HepG2 (cell line): ENCODE measurements around the gene CCDC38. TPM values are rescaled to one million over a fixed set of nuclear protein-coding genes. Genes with fewer than 3 reads are reported as not detected.

Source experiments
- ATAC-seq: fragments of 200-7000 bp; cut with Tn5 transposase; 3 replicates; pipeline ENCODE4 v1.9.1; 2020; ENCODE audit warnings: mild to moderate bottlenecking, moderate library complexity
- BruUV-seq: library from RNA; stranded (reverse); fragments of 400-500 nt; replicated peaks from 2 replicates; lab custom pipeline; 2021; lab: Mats Ljungman, UMichigan
- CTCF ChIA-PET: fragments of 300-600 bp; formaldehyde crosslinking; extraction: SDS; loops from one replicate; lab custom pipeline; 2021; ENCODE audit warnings: low total read pairs, inconsistent platforms, low intra/inter-chr PET ratio; lab: Yijun Ruan, JAX
- POLR2A ChIA-PET: fragments of 350-600 bp; sonication (Branson Sonifier 250); formaldehyde crosslinking; loops from one replicate; lab custom pipeline; 2020; ENCODE audit warnings: antibody characterized with exemption, inconsistent platforms; lab: Yijun Ruan, JAX
- DNase-seq: peaks from one replicate; pipeline ENCODE4 v3.0.0-alpha.2; 2015; ENCODE audit warnings: low spot score
- FAIRE-seq: peaks from 3 replicates; lab custom pipeline; 2011; peaks lifted over from hg19 to GRCh38; lab: Jason Lieb, UNC
- H2AFZ ChIP-seq: one replicate; pipeline ENCODE4 v1.6.1; 2011; ENCODE audit warnings: low read length, inconsistent platforms
- H3K27ac ChIP-seq: fragments of 300-600 bp; 3 replicates; pipeline ENCODE4 v1.8.0; 2011; ENCODE audit warnings: mixed run types, mild to moderate bottlenecking, mixed read lengths, low read length, inconsistent platforms; ENCODE audit not compliant: insufficient read depth; ENCODE audit errors: extremely low read length
- H3K27me3 ChIP-seq, 2 experiments: fragments of 200-600 bp in 1 of 2; 2 replicates in 1 of 2; 3 replicates in 1 of 2; pipeline versions ENCODE4 v1.6.0 to v1.8.0; 2011; ENCODE audit warnings: low read length in 2 of 2, mild to moderate bottlenecking in 2 of 2, moderate library complexity in 2 of 2, inconsistent platforms in 1 of 2; ENCODE audit not compliant: insufficient read depth in 2 of 2, control insufficient read depth in 1 of 2
- H3K36me3 ChIP-seq, 2 experiments: fragments of 200-600 bp in 1 of 2; replicated peaks in 1 of 2; 2 replicates in 1 of 2; 3 replicates in 1 of 2; pipeline versions ENCODE4 v1.5.1 to v1.8.0; 2011; ENCODE audit warnings: low read length in 2 of 2, inconsistent platforms in 1 of 2; ENCODE audit not compliant: insufficient read depth in 2 of 2, control insufficient read depth in 1 of 2
- H3K4me1 ChIP-seq: 2 replicates; pipeline ENCODE4 v1.5.1; 2012; ENCODE audit warnings: low read length, inconsistent platforms; ENCODE audit not compliant: insufficient read depth
- H3K4me2 ChIP-seq: 2 replicates; pipeline ENCODE4 v1.6.0; 2011; ENCODE audit warnings: low read depth, low read length, inconsistent platforms
- H3K4me3 ChIP-seq, 3 experiments: fragments of 200-600 bp in 1 of 3; sonication (generic), shearing (Covaris generic) in 1 of 3; replicated peaks in 1 of 3; 2 replicates each; pipeline ENCODE4 v1.5.1; 2011 to 2016; ENCODE audit warnings: low read length in 3 of 3, inconsistent platforms in 2 of 3, low read depth in 2 of 3, mild to moderate bottlenecking in 2 of 3, control low read depth in 1 of 3, mixed read lengths in 1 of 3; ENCODE audit not compliant: insufficient read depth in 1 of 3
- H3K79me2 ChIP-seq: one replicate; pipeline ENCODE4 v1.6.1; 2011; ENCODE audit warnings: low read length, inconsistent platforms; ENCODE audit not compliant: insufficient read depth
- H3K9ac ChIP-seq: 2 replicates; pipeline ENCODE4 v1.6.0; 2011; ENCODE audit warnings: mild to moderate bottlenecking, low read depth, low read length, inconsistent platforms; ENCODE audit not compliant: insufficient read depth
- H3K9me3 ChIP-seq: 2 replicates; pipeline ENCODE4 v1.5.1; 2012; ENCODE audit warnings: mild to moderate bottlenecking, low read length
- H4K20me1 ChIP-seq: 2 replicates; pipeline ENCODE4 v1.6.0; 2011; ENCODE audit warnings: inconsistent platforms, mild to moderate bottlenecking, low read length, moderate library complexity; ENCODE audit not compliant: insufficient read depth
- ARHGAP35 ChIP-seq: sonication (generic); formaldehyde crosslinking; IDR thresholded peaks from 2 replicates; pipeline ENCODE4 v1.9.0; 2022; ENCODE audit warnings: mild to moderate bottlenecking, inconsistent platforms, moderate library complexity, missing genetic modification reagents, borderline replicate concordance
- BHLHE40 ChIP-seq: IDR thresholded peaks from 2 replicates; pipeline ENCODE4 v1.6.1; 2011; ENCODE audit warnings: low read length, improper control_type of control experiment
- FLYWCH1 ChIP-seq: sonication (generic); formaldehyde crosslinking; IDR thresholded peaks from 2 replicates; pipeline ENCODE4 v1.8.1; 2023; ENCODE audit warnings: mild to moderate bottlenecking, missing genetic modification reagents
- FOXJ3 ChIP-seq: sonication (generic); formaldehyde crosslinking; IDR thresholded peaks from 2 replicates; pipeline ENCODE4 v1.4.0; 2020; ENCODE audit warnings: missing genetic modification reagents, mild to moderate bottlenecking, borderline replicate concordance
- GATA4 ChIP-seq: sonication (generic); IDR thresholded peaks from 2 replicates; pipeline ENCODE4 v1.6.1; 2016; ENCODE audit warnings: antibody characterized with exemption, low read depth, borderline replicate concordance
- HNF4A ChIP-seq: sonication (generic); formaldehyde crosslinking; IDR thresholded peaks from 2 replicates; pipeline ENCODE4 v1.4.0; 2020; ENCODE audit warnings: missing genetic modification reagents
- PCBP1 ChIP-seq: fragments of 200-400 bp; formaldehyde crosslinking; IDR thresholded peaks from 2 replicates; pipeline ENCODE4 v1.6.1; 2017; ENCODE audit warnings: mild to moderate bottlenecking, low read depth, low read length, borderline replicate concordance
- ZNF460 ChIP-seq: sonication (generic); formaldehyde crosslinking; IDR thresholded peaks from 2 replicates; pipeline ENCODE4 v1.5.1; 2020; ENCODE audit warnings: missing genetic modification reagents, mild to moderate bottlenecking, borderline replicate concordance
- ZNF562 ChIP-seq: sonication (generic); formaldehyde crosslinking; IDR thresholded peaks from 2 replicates; pipeline ENCODE4 v1.8.0; 2022; ENCODE audit warnings: missing genetic modification reagents, borderline replicate concordance
- ZNF670 ChIP-seq: sonication (generic); formaldehyde crosslinking; IDR thresholded peaks from 2 replicates; pipeline ENCODE4 v1.8.0; 2022; ENCODE audit warnings: mild to moderate bottlenecking, missing genetic modification reagents, borderline replicate concordance
- ZNF816 ChIP-seq: sonication (generic); formaldehyde crosslinking; IDR thresholded peaks from 2 replicates; pipeline ENCODE4 v1.8.0; 2022; ENCODE audit warnings: missing genetic modification reagents, mild to moderate bottlenecking, borderline replicate concordance
- WGBS: methylation state at CpG from one replicate; pipeline ENCODE4 v1.1.6; 2017; ENCODE audit warnings: low lambda C conversion rate; 5-methylcytosine and 5-hydroxymethylcytosine counted together
- in situ Hi-C: cut with HindIII; loops from 2 replicates; pipeline ENCODE4 v1.10.0; 2017; ENCODE audit warnings: low pct_unique_long_range_greater_than_20kb; ENCODE audit not compliant: extremely low pct_ligation_motif_present
- intact Hi-C: fragments of 100-400 bp; cut with micrococcal nuclease; formaldehyde crosslinking; loops from one replicate; pipeline ENCODE4 v1.10.0; 2022; ENCODE audit not compliant: unreplicated experiment
- polyA plus RNA-seq, 8 experiments: library from polyadenylated mRNA; depleted of rRNA in 3 of 8; stranded (reverse) in 7 of 8; unstranded in 1 of 8; fragments of >200 nt; fragmentation: Illumina TruSeq in 4 of 8; extraction: Trizol in 4 of 8; gene quantifications; 2 replicates each; pipeline versions ENCODE4 v1.2.1 to v1.2.3, GENCODE V29; 2011 to 2016; ENCODE audit warnings: low read depth in 4 of 8, missing spikeins in 1 of 8, mixed read lengths in 1 of 8; ENCODE audit not compliant: insufficient read depth in 1 of 8
- total RNA-seq, 5 experiments: library from RNA; depleted of rRNA; stranded (reverse); fragments of >200 nt; fragmentation: Illumina TruSeq; extraction: Trizol; gene quantifications; 2 replicates each; pipeline ENCODE4 v1.2.3, GENCODE V29; 2016; ENCODE audit warnings: low read depth in 1 of 5
- TF ChIP-seq, protein P1 (sequence below): sonication (generic); formaldehyde crosslinking; IDR thresholded peaks from 2 replicates; pipeline ENCODE4 v1.5.0; 2020; ENCODE audit warnings: mild to moderate bottlenecking, missing genetic modification reagents, borderline replicate concordance

The CCDC38 gene
- total and polyA plus RNA-seq, 2 of the 13 experiments (the other 11 are each of a cell fraction or from before 2014, with no cell fraction given): 0.24 to 0.32 TPM

DNA sequence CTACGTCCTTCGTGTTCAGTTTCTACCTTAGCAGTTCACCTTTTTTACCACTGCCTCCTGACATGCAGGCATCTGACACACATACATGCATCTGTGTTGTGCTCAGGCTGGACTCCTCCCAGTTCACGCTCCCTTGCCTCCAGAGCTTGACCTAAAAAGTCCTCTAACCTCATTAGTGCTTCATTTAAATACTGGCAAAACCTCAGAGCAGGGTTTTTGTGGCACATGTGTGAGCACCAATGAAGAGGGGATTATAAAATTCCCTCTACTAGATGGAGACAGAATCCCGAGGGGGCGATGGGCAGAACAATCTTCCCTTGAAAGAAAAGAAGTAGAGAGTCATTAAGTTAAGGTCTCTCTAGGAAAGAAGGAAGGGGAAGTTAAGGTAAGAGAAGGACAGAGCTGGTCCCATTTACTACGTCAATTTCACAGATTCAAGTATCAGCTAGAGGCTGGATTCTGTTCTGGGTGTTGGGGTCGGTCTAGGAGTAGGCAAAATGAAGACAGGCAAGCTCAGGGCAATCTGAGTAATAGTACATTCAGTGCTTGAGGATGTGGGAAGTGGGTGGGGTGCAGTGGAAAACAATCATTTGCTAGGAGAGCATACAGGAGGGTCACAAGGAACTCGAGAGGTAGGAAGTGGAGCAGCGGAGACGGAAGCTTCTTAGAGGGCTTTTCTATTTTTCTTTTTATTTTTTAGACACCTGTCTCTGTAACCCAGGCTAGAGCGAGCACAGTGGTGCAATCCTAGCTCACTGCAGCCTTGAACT, 46.3 kb upstream of the CCDC38 start:
- WGBS: 79% methylated on average over 11 of the region's 11 CpGs
- ChIA-PET CTCF (no interaction called here), POLR2A (interaction anchor here (0.6 to 1.3 kb wide), 2 partner anchors 9 to 11 kb away, joined by 3 read pairs; no protein-coding TSS in a partner anchor)
- Histone ChIP-seq H3K9ac (no peak overlapping the region), H3K36me3 (no peaks in the 10 kb centered on the region; a peak in 1 of 5 replicates), H3K9me3 (no peaks in the 10 kb centered on the region), H4K20me1 (no peaks in the 10 kb centered on the region), H2AFZ (no peak overlapping the region), H3K79me2 (no peaks in the 10 kb centered on the region), H3K4me1 (peaks cover under 1% of the 10 kb centered on the region; the same call in 1 of the 2 replicates), H3K4me3 (no peak overlapping the region), H3K27me3 (no peaks in the 10 kb centered on the region), H3K27ac (no peak overlapping the region), H3K4me2 (no peak overlapping the region)
- intact Hi-C loops: no loop called here
- TF ChIP-seq PCBP1 (no peak), FOXJ3 (CRISPR knock-in tag) (no peak), HNF4A (no peak), ZNF670 (CRISPR knock-in tag) (no peak), ZNF562 (CRISPR knock-in tag) (no peak), ARHGAP35 (no peak), FLYWCH1 (CRISPR knock-in tag) (no peak), ZNF816 (no peak), BHLHE40 (no peak), ZNF460 (CRISPR knock-in tag) (no peak), GATA4 (no peak)
- TF ChIP-seq, protein P1, sequence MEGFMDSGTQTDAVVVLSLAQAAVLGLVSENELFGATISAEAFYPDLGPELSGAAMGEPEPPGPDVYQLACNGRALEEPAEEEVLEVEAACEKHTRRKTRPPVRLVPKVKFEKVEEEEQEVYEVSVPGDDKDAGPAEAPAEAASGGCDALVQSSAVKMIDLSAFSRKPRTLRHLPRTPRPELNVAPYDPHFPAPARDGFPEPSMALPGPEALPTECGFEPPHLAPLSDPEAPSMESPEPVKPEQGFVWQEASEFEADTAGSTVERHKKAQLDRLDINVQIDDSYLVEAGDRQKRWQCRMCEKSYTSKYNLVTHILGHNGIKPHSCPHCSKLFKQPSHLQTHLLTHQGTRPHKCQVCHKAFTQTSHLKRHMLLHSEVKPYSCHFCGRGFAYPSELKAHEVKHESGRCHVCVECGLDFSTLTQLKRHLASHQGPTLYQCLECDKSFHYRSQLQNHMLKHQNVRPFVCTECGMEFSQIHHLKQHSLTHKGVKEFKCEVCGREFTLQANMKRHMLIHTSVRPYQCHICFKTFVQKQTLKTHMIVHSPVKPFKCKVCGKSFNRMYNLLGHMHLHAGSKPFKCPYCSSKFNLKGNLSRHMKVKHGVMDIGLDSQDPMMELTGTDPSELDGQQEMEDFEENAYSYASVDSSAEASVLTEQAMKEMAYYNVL (CRISPR knock-in tag): no peak
- DNase-seq (no peak), ATAC-seq (no peak), FAIRE-seq (no peak)
- no TSS peak for BruUV-seq
- in situ Hi-C loops: loop anchor here (25.0 kb wide), 1 partner anchor 401 kb away; no protein-coding TSS in a partner anchor
